OCI-LY3 (cell line): Measurements from ENCODE around the gene CMTM3.

Experiments
- EZH2phosphoT487 ChIP-seq: fragments of 200-600 bp; shearing (Covaris generic); IDR thresholded peaks from 2 replicates; pipeline ENCODE4 v1.6.1; 2018; ENCODE audit warnings: antibody characterized with exemption, mixed run types, low read depth
- TF ChIP-seq, protein P1 (sequence below): fragments of 200-600, 300-600 bp; sonication (generic); IDR thresholded peaks from 2 replicates; pipeline ENCODE4 v1.5.1; 2014; ENCODE audit warnings: antibody characterized with exemption, low read length, low read depth

DNA sequence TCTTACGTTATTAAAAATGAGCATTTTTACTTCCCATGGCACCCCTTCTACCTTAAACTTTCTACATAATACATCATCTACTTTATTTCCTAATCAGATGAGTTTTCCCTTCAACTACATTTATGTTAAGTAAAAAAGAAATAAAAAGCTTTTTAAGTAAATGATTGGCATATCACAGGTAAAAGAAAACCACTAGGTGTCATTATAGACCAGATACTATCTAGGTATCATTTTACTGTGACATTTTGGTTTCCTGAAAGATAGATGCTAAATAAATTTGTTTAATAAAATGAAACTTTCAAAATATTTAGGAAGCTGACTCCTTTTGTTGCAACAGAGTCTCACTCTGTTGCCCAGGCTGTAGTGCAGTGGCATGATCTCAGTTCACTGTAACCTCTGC, 42.1 kb upstream of the CMTM3 start:
- TF ChIP-seq, protein P1, sequence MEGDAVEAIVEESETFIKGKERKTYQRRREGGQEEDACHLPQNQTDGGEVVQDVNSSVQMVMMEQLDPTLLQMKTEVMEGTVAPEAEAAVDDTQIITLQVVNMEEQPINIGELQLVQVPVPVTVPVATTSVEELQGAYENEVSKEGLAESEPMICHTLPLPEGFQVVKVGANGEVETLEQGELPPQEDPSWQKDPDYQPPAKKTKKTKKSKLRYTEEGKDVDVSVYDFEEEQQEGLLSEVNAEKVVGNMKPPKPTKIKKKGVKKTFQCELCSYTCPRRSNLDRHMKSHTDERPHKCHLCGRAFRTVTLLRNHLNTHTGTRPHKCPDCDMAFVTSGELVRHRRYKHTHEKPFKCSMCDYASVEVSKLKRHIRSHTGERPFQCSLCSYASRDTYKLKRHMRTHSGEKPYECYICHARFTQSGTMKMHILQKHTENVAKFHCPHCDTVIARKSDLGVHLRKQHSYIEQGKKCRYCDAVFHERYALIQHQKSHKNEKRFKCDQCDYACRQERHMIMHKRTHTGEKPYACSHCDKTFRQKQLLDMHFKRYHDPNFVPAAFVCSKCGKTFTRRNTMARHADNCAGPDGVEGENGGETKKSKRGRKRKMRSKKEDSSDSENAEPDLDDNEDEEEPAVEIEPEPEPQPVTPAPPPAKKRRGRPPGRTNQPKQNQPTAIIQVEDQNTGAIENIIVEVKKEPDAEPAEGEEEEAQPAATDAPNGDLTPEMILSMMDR, result peak; percentile 42
- no peak for TF ChIP-seq EZH2phosphoT487
